ENCODE measurements around the gene IGFBPL1. TPM values are rescaled to one million over a fixed set of nuclear protein-coding genes. Genes with fewer than 3 reads are reported as not detected.

Gene IGFBPL1
- total and polyA plus RNA-seq, 10 donors: not detected

GRCh38 chr9:38439916-38440301, 15.7 kb upstream of the IGFBPL1 start:
- intact Hi-C loops (cut with DNase I; ENCODE audit: low total_unique reads): no loop called here
- Histone ChIP-seq H3K27ac (no peak overlapping the region), H3K36me3 (no peaks in the 10 kb centered on the region), H3K4me1 (no peaks in the 10 kb centered on the region), H3K27me3 (replicated peaks in 1 of 7) (peaks cover 0 to 13% (median 0%) of the 10 kb centered on the region in 7 donors), H3K9me3 (no peaks in the 10 kb centered on the region), H3K4me3 (no peak overlapping the region)
- no peak for DNase-seq
- WGBS, 5 donors: 94 to 100% (median 100%) methylated on average over 1 of the region's 1 CpG
- no peak for TF ChIP-seq POLR2AphosphoS5 (IDR thresholded peaks at IDR 0.05)
- no peak for TF ChIP-seq POLR2A (IDR thresholded peaks at IDR 0.05)
- no peak for TF ChIP-seq CTCF (IDR thresholded peaks at IDR 0.05 in 8 of 11, conservative IDR thresholded peaks at IDR 0.05 in 3 of 11)

- H3K4me3 ChIP-seq: no peak overlapping the region
- DNase-seq: no peak
- intact Hi-C loops (cut with DNase I; ENCODE audit: low total_unique reads): no loop called here
- no peaks in the 10 kb centered on the region for H3K4me1 ChIP-seq
- no peak for TF ChIP-seq POLR2A (IDR thresholded peaks at IDR 0.05)
- no peak for TF ChIP-seq POLR2AphosphoS5 (IDR thresholded peaks at IDR 0.05)
- TF ChIP-seq CTCF (IDR thresholded peaks at IDR 0.05 in 8 of 11, conservative IDR thresholded peaks at IDR 0.05 in 3 of 11): no peak
- WGBS, 5 donors: 59 to 74% (median 64%) methylated on average over 3 of the region's 3 CpGs
- no peak overlapping the region for H3K27ac ChIP-seq
- peaks cover 0 to 13% (median 0%) of the 10 kb centered on the region in 7 donors for H3K27me3 ChIP-seq (replicated peaks in 1 of 7)
- H3K9me3 ChIP-seq: no peaks in the 10 kb centered on the region
- H3K36me3 ChIP-seq: no peaks in the 10 kb centered on the region
Observed at GRCh38 chr9:38439291-38439915, 15.1 kb upstream of the IGFBPL1 start.

DNA sequence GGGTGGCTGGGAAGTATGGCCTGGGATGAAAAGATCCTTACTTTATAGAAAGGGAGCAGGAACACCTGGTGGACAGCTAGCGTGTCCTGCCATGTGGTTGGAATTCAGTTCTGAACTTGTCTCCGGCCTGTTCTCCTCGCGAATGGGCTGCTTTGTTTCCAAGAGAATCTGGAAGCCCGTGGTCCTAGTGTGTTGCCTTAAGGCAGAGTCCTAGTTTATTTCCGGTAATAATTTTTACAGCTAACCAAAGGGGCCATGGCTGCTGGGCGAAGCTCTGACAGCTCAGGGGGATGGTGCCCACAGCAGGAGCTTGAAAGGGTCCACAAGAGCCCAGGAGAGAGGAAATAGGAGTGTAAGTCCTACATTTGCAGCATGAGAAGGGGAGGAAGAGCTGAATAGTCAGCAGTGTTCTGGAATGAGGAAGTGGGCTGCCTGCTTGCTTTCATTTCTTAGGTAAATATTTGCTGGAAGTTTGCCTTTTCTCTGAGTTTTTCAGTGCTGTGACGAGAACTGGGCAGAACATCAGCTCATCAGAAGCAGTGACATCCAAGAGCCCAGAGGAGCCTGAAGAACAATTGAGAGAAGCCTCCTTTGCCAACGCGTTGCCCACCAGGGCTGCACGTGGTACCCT, 13.1 kb upstream of the IGFBPL1 start:
- Histone ChIP-seq H3K27ac (no peak overlapping the region), H3K9me3 (no peaks in the 10 kb centered on the region), H3K4me3 (no peak overlapping the region), H3K36me3 (no peaks in the 10 kb centered on the region), H3K27me3 (replicated peaks in 1 of 7) (peaks cover 0 to 13% (median 0%) of the 10 kb centered on the region in 7 donors), H3K4me1 (no peaks in the 10 kb centered on the region)
- no peak for DNase-seq
- TF ChIP-seq POLR2AphosphoS5 (IDR thresholded peaks at IDR 0.05) (no peak), CTCF (IDR thresholded peaks at IDR 0.05 in 8 of 11, conservative IDR thresholded peaks at IDR 0.05 in 3 of 11) (no peak), POLR2A (IDR thresholded peaks at IDR 0.05) (no peak)
- intact Hi-C loops (cut with DNase I; ENCODE audit: low total_unique reads): no loop called here
- 68 to 81% (median 74%) methylated on average over 11 of the region's 11 CpGs for WGBS, 5 donors

DNA sequence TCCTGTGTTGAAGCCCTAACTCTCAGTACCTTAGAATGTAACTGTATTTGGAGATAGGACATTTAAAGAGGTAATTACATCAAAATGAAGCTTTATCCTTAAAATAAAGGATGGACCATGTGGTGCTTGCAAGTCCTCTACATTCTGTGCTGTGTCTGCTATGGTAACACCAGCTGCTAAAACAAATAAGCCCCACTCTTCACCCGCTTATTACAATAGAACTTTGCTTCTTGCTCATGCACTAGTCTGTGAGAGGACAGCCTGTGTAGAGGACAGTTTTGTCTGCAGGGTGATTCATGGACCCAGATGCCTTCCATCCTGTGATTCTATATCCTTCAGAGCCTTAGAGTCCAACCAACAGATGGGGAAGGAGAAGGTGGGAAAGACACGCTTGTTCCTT, 12.5 kb upstream of the IGFBPL1 start:
- Histone ChIP-seq H3K27ac (no peak overlapping the region), H3K4me1 (no peaks in the 10 kb centered on the region), H3K27me3 (replicated peaks in 1 of 7) (peaks cover 0 to 13% (median 0%) of the 10 kb centered on the region in 7 donors), H3K4me3 (no peak overlapping the region), H3K9me3 (no peaks in the 10 kb centered on the region), H3K36me3 (no peaks in the 10 kb centered on the region)
- WGBS, 5 donors: 92 to 100% (median 96%) methylated on average over 2 of the region's 2 CpGs
- intact Hi-C loops (cut with DNase I; ENCODE audit: low total_unique reads): no loop called here
- DNase-seq: no peak
- TF ChIP-seq CTCF (IDR thresholded peaks at IDR 0.05 in 8 of 11, conservative IDR thresholded peaks at IDR 0.05 in 3 of 11) (no peak), POLR2A (IDR thresholded peaks at IDR 0.05) (no peak), POLR2AphosphoS5 (IDR thresholded peaks at IDR 0.05) (no peak)

Measured in spleen (tissue), 11 donors.